Left ventricle myocardium inferior (tissue), 1 donor: ENCODE data around the gene DPP9. TPM values are rescaled to one million over a fixed set of nuclear protein-coding genes. Genes with fewer than 3 reads are reported as not detected.

Source experiments
- DNase-seq: peaks from one replicate; pipeline ENCODE4 v3.0.0-alpha.2; 2020
- H3K27ac ChIP-seq: fragments of 200-600 bp; replicated peaks from 2 replicates; pipeline ENCODE4 v1.8.0; 2021
- H3K27me3 ChIP-seq: fragments of 200-600 bp; 2 replicates; pipeline ENCODE4 v1.8.0; 2021; ENCODE audit warnings: low read depth
- H3K36me3 ChIP-seq: fragments of 200-600 bp; 2 replicates; pipeline ENCODE4 v1.8.0; 2021
- H3K4me1 ChIP-seq: fragments of 200-600 bp; 2 replicates; pipeline ENCODE4 v1.8.0; 2021
- H3K4me3 ChIP-seq: fragments of 200-600 bp; 2 replicates; pipeline ENCODE4 v1.8.0; 2021; ENCODE audit warnings: mild to moderate bottlenecking, moderate library complexity
- H3K9me3 ChIP-seq: fragments of 200-600 bp; replicated peaks from 2 replicates; pipeline ENCODE4 v1.8.0; 2021
- CTCF ChIP-seq: fragments of 200-600 bp; IDR thresholded peaks from 2 replicates; pipeline ENCODE4 v1.8.0; 2021; ENCODE audit warnings: antibody characterized with exemption, mild to moderate bottlenecking, borderline replicate concordance
- intact Hi-C: fragments of 100-400 bp; cut with micrococcal nuclease; formaldehyde crosslinking; loops from one replicate; pipeline ENCODE4 v1.11.0; 2022
- total RNA-seq: library from RNA; stranded (reverse); fragmentation: NEBNext Ultra II Directional; extraction: Animal tissue kit (Norgen Biotek cat#: 25700); gene quantifications from one replicate; pipeline ENCODE4 v1.2.1, GENCODE V29; 2021
- donor health status: DM: no; HTN: yes; CAD: no; lungs with severe emphysema.

DPP9 gene
- total RNA-seq, 1 donor from 2014 or later: 52.5 TPM

GRCh38 chr19:4647676-4648644, 75.7 kb downstream of the DPP9 start:
- peak overlapping the region; percentile 38 for H3K4me3 ChIP-seq
- H3K36me3 ChIP-seq: peaks cover 17% of the 10 kb centered on the region
- H3K4me1 ChIP-seq: peaks cover 51% of the 10 kb centered on the region
- H3K27me3 ChIP-seq: no peaks in the 10 kb centered on the region
- intact Hi-C loops: no loop called here
- no peaks in the 10 kb centered on the region for H3K9me3 ChIP-seq
- peak overlapping the region; percentile 84 for H3K27ac ChIP-seq
- peak; percentile 45 for TF ChIP-seq CTCF
- peak; percentile 74 for DNase-seq

GRCh38 chr19:4645718-4646117, 77.9 kb downstream of the DPP9 start:
- no peak for TF ChIP-seq CTCF
- H3K4me3 ChIP-seq: no peak overlapping the region
- DNase-seq: no peak
- H3K4me1 ChIP-seq: peaks cover 59% of the 10 kb centered on the region
- no peak overlapping the region for H3K27ac ChIP-seq
- H3K9me3 ChIP-seq: no peaks in the 10 kb centered on the region
- intact Hi-C loops: no loop called here
- H3K36me3 ChIP-seq: no peaks in the 10 kb centered on the region
- H3K27me3 ChIP-seq: no peaks in the 10 kb centered on the region

- Histone ChIP-seq H3K4me3 (no peak overlapping the region), H3K27ac (no peak overlapping the region), H3K27me3 (no peaks in the 10 kb centered on the region), H3K9me3 (no peaks in the 10 kb centered on the region), H3K36me3 (no peaks in the 10 kb centered on the region), H3K4me1 (peaks cover 56% of the 10 kb centered on the region)
- DNase-seq: no peak
- TF ChIP-seq CTCF: no peak
- intact Hi-C loops: no loop called here
These were observed 81.0 kb downstream of the DPP9 start for GRCh38 chr19:4642625-4643024.

- DNase-seq: no peak
- Histone ChIP-seq H3K9me3 (no peaks in the 10 kb centered on the region), H3K4me1 (peaks cover 53% of the 10 kb centered on the region), H3K27me3 (no peaks in the 10 kb centered on the region), H3K36me3 (no peaks in the 10 kb centered on the region), H3K4me3 (peak overlapping the region; percentile 84), H3K27ac (peak overlapping the region; percentile 90)
- intact Hi-C loops: no loop called here
- TF ChIP-seq CTCF: no peak
These were observed 82.5 kb downstream of the DPP9 start for GRCh38 chr19:4641132-4641531.

- intact Hi-C loops: no loop called here
- DNase-seq: no peak
- Histone ChIP-seq H3K36me3 (no peaks in the 10 kb centered on the region), H3K4me3 (peak overlapping the region; percentile 84), H3K27me3 (no peaks in the 10 kb centered on the region), H3K4me1 (peaks cover 55% of the 10 kb centered on the region), H3K9me3 (no peaks in the 10 kb centered on the region), H3K27ac (peak overlapping the region; percentile 90)
- no peak for TF ChIP-seq CTCF
These were observed 83.2 kb downstream of the DPP9 start for GRCh38 chr19:4640247-4641000.
